ENCODE data around the gene TMEM248. TPM values are rescaled to one million over a fixed set of nuclear protein-coding genes. Genes with fewer than 3 reads are reported as not detected.
"Not testable (repeated sequence)": the region's sequence is repeated elsewhere in the genome, so short reads cannot be mapped to it uniquely, and the experiment has no call there.

Gene TMEM248
- total and polyA plus RNA-seq, 9 donors = 51.5 to 64.7 (median 54.2) TPM

DNA sequence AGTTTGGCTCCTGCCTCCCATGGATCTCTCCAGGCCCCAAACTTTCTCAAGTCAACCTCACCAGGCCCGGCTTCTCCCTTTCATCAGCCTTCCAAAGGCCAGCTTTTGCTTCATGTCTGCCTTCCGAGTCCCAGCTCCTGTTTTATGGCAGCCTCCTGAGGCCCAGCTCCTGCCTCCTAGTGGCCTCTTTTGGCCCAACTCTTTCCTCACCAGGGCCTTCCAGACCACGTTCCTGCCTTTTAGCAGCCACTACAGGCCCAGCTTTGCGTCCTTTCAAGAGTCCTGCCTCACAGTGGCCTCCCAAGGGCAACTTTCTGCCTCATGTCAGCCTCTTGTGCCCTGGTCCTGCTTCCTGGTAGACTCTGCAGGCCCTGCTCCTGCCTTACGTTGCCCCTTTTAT lies 15.3 kb upstream of the TMEM248 start:
- H3K4me3 ChIP-seq (ENCODE audit: low read length) = no peak overlapping the region
- H3K27me3 ChIP-seq (ENCODE audit: control insufficient read depth, insufficient read depth, low read length) = no peaks in the 10 kb centered on the region
- H3K9me3 ChIP-seq (replicated peaks; ENCODE audit: control insufficient read depth, low read depth, low read length) = no peaks in the 10 kb centered on the region
- 66% methylated on average over 5 of the region's 5 CpGs for WGBS (ENCODE audit: insufficient coverage)
- no peak for DNase-seq
- peaks cover 11% of the 10 kb centered on the region for H3K36me3 ChIP-seq (ENCODE audit: control insufficient read depth, insufficient read depth, low read length)
- no peak overlapping the region for H3K27ac ChIP-seq (ENCODE audit: low read length)
- H3K4me1 ChIP-seq (ENCODE audit: control insufficient read depth, insufficient read depth, low read length) = no peaks in the 10 kb centered on the region

DNA sequence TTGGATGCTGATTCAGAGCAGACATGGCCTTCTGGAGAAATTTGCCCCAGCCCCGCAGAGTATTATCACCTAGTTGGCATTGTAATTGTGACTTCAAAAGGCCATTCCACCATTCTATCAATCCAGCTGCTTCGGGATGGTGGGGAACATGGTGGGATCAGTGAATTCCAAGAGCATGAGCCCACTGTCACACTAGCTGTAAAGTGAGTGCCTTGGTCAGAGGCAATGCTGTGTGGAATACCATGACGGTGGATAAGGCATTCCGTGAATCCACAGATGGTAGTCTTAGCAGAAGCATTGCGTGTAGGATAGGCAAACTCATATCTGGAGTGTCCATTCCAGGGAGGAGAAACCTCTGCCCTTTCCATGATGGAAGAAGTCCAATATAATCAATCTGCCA lies 13.3 kb upstream of the TMEM248 start:
- 91% methylated on average over 3 of the region's 5 CpGs for WGBS (ENCODE audit: insufficient coverage)
- no peak for DNase-seq
- Histone ChIP-seq H3K27ac (ENCODE audit: low read length) (no peak overlapping the region), H3K36me3 (ENCODE audit: control insufficient read depth, insufficient read depth, low read length) (peaks cover 6% of the 10 kb centered on the region), H3K4me1 (ENCODE audit: control insufficient read depth, insufficient read depth, low read length) (no peaks in the 10 kb centered on the region), H3K9me3 (replicated peaks; ENCODE audit: control insufficient read depth, low read depth, low read length) (no peaks in the 10 kb centered on the region), H3K4me3 (ENCODE audit: low read length) (no peak overlapping the region), H3K27me3 (ENCODE audit: control insufficient read depth, insufficient read depth, low read length) (no peaks in the 10 kb centered on the region)

DNA sequence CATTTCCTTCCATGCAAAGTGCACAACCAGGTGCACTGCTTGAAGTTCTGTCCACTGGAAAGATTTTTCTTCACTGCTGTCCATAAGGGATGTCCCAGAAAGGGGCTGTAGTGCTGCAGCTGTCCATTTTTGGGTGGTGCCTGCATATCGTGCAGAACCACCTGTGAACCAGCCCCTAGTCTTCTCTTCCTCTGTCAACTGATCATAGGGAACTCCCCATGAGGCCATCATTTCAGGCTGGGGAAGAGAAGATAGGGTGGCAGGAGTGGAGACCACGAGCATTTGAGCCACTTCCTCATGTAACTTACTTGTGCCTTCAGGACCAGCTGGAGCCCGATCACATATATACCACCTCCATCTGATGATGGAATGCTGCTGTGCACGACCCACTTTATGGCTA lies 12.4 kb upstream of the TMEM248 start:
- H3K9me3 ChIP-seq (replicated peaks; ENCODE audit: control insufficient read depth, low read depth, low read length); H3K27ac ChIP-seq (ENCODE audit: low read length); H3K36me3 ChIP-seq (ENCODE audit: control insufficient read depth, insufficient read depth, low read length); H3K4me3 ChIP-seq (ENCODE audit: low read length); H3K27me3 ChIP-seq (ENCODE audit: control insufficient read depth, insufficient read depth, low read length); H3K4me1 ChIP-seq (ENCODE audit: control insufficient read depth, insufficient read depth, low read length); DNase-seq: not testable (repeated sequence)
- no CpG with 5 or more reads among the region's 4 CpGs for WGBS (ENCODE audit: insufficient coverage)

DNA sequence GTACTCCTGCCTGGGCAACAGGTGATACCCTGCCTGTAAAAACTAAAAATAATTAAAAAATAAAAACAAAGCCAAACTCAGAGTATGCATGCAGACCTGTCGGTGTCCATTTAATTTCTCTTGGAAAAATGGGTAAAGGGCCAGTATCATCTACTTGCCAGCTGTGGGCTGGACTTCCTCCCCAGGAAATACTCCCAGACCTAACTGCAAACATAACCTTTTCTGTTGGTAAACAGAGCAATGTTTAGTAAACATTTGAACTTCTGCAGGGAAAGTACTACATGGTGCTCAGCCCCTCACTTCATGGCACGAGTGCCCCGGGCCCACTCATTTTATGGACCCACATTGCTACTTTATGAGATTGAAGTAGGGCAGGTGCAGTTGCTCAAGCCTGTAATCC lies 10.2 kb upstream of the TMEM248 start:
- Histone ChIP-seq H3K27me3 (ENCODE audit: control insufficient read depth, insufficient read depth, low read length) (no peaks in the 10 kb centered on the region), H3K9me3 (replicated peaks; ENCODE audit: control insufficient read depth, low read depth, low read length) (no peaks in the 10 kb centered on the region), H3K27ac (ENCODE audit: low read length) (no peak overlapping the region), H3K4me1 (ENCODE audit: control insufficient read depth, insufficient read depth, low read length) (no peaks in the 10 kb centered on the region), H3K36me3 (ENCODE audit: control insufficient read depth, insufficient read depth, low read length) (no peaks in the 10 kb centered on the region), H3K4me3 (ENCODE audit: low read length) (no peak overlapping the region)
- no peak for DNase-seq
- WGBS (ENCODE audit: insufficient coverage) = no CpG with 5 or more reads among the region's 3 CpGs

DNA sequence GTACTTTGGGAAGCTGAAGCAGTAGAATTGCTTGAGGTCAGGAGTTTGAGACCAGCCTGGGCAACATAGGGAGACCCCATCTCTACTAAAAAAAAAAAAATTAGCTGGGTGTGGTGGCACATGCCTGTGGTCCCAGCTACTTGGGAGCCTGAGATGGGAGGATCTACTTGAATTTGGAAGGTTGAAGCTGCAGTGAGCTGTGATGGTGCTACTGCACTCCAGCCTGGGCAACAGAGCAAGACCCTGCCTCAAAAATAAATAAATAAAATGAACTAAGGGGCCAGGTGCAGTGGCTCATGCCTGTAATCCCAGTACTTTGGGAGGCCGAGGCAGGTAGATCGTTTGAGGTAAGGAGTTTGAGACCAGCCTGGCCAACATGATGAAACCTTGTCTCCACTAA lies 9.8 kb upstream of the TMEM248 start:
- H3K36me3 ChIP-seq (ENCODE audit: control insufficient read depth, insufficient read depth, low read length); H3K4me1 ChIP-seq (ENCODE audit: control insufficient read depth, insufficient read depth, low read length); H3K27ac ChIP-seq (ENCODE audit: low read length); H3K9me3 ChIP-seq (replicated peaks; ENCODE audit: control insufficient read depth, low read depth, low read length); DNase-seq; H3K4me3 ChIP-seq (ENCODE audit: low read length); H3K27me3 ChIP-seq (ENCODE audit: control insufficient read depth, insufficient read depth, low read length): not testable (repeated sequence)
- WGBS (ENCODE audit: insufficient coverage) = no CpG with 5 or more reads among the region's 2 CpGs

DNA sequence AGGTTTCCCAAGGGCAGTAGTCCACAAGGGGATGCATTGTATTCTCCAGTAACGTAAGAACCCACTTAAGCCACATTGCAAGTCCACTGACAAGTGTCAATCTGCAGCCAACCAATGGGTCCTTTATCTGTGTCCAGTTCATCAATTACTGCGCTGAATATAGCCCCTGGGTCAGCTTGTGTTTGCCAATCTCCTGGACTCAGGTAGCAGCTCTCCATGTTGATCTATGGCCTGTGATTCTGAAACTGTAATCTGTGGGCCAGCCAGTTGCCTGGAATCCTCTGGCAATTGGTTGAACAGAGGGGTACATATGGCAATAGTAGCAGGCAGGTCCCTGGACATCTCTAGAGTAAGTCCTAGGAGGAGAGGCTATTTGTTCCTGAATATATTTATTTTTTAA lies 8.8 kb upstream of the TMEM248 start:
- H3K4me1 ChIP-seq (ENCODE audit: control insufficient read depth, insufficient read depth, low read length) = no peaks in the 10 kb centered on the region
- H3K9me3 ChIP-seq (replicated peaks; ENCODE audit: control insufficient read depth, low read depth, low read length) = no peaks in the 10 kb centered on the region
- no peak overlapping the region for H3K27ac ChIP-seq (ENCODE audit: low read length)
- WGBS (ENCODE audit: insufficient coverage) = 79% methylated on average over 1 of the region's 2 CpGs
- no peak for DNase-seq
- H3K4me3 ChIP-seq (ENCODE audit: low read length) = no peak overlapping the region
- H3K27me3 ChIP-seq (ENCODE audit: control insufficient read depth, insufficient read depth, low read length) = no peaks in the 10 kb centered on the region
- H3K36me3 ChIP-seq (ENCODE audit: control insufficient read depth, insufficient read depth, low read length) = no peaks in the 10 kb centered on the region

DNA sequence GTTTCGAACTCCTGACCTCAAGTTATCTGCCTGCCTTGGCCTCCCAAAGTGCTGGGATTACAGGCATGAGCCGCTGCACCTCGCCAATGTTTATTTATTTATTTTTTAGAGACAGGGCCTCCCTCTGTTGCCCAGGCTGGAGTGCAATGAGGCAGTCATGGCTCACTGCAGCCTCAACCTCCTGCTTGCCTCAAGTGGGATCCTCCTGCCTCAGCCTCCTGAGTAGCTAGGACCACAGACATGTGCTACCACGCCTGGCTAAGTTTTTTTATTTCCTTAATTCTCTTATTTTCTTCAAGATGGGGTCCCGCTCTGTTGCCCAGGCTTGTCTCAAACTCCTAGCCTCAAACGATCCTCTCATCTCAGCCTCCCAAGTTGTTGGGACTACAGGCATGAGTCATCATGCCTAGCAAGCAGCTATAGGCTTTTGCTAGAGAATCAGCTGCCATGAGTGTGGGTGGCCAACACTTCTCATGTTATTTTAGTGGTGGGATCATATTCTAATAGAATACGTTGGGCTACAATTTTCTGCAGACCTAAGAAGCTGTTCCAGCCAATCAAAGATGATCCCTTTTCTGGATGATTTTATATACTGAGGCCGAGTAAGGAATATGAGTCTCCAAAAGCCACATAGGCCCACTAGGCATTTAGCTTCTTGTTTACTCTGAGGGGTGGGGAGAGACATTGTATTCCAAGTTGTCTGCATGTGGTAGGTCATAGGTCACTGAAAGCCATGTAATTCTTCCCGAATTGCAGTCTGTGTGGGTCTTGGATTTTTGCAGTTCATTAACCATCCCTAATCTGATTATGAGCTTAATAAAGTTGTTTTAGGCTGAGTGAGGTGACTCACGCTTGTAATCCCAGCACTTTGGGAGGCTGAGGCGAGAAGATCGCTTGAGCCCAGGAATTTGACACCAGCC lies 7.6 kb upstream of the TMEM248 start:
- H3K27me3 ChIP-seq (ENCODE audit: control insufficient read depth, insufficient read depth, low read length) = no peaks in the 10 kb centered on the region
- WGBS (ENCODE audit: insufficient coverage) = 92% methylated on average over 7 of the region's 12 CpGs
- H3K9me3 ChIP-seq (replicated peaks; ENCODE audit: control insufficient read depth, low read depth, low read length) = no peaks in the 10 kb centered on the region
- DNase-seq = no peak
- H3K4me3 ChIP-seq (ENCODE audit: low read length) = no peak overlapping the region
- H3K36me3 ChIP-seq (ENCODE audit: control insufficient read depth, insufficient read depth, low read length) = no peaks in the 10 kb centered on the region
- H3K4me1 ChIP-seq (ENCODE audit: control insufficient read depth, insufficient read depth, low read length) = no peaks in the 10 kb centered on the region
- no peak overlapping the region for H3K27ac ChIP-seq (ENCODE audit: low read length)

DNA sequence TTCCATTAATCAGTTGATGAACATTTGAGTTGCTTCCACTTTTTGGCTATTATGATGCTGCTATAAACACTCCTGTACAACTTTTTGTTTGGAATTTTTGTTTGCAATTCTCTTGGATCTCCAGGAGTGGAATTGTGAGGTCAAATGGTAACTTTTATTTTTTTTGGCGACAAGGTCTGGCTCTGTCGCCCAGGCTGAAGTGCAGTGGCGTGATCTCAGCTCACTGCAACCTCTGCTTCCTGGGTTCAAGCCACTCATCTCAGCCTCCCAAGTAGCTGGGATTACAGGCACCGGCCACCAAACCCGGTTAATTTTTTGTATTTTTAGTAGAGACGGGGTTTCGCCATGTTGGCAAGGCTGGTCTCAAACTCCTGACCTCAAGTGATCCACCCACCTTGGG lies 3.1 kb upstream of the TMEM248 start:
- not testable (repeated sequence) for H3K9me3 ChIP-seq (replicated peaks; ENCODE audit: control insufficient read depth, low read depth, low read length); DNase-seq; H3K4me3 ChIP-seq (ENCODE audit: low read length); H3K27me3 ChIP-seq (ENCODE audit: control insufficient read depth, insufficient read depth, low read length); H3K36me3 ChIP-seq (ENCODE audit: control insufficient read depth, insufficient read depth, low read length); H3K27ac ChIP-seq (ENCODE audit: low read length)
- peaks cover 12% of the 10 kb centered on the region for H3K4me1 ChIP-seq (ENCODE audit: control insufficient read depth, insufficient read depth, low read length)
- no CpG with 5 or more reads among the region's 7 CpGs for WGBS (ENCODE audit: insufficient coverage)

DNA sequence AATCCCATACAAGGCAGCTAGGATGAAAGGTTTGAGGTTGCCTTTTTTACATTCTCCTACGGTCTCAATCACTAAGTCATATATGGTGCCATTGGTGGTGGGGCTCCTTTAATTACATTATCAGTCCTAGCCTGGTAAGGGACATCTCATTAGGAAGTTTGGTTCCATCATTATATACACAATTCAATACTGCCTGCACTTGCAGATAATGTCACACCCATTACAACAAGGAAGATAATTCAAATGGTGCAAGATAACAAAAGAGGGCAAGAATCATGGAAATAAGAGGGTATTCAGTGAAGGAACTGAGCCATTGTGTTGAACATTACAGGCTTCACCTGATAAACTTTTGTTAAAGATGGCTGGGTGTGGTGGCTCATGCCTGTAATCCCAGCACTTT lies 1.7 kb upstream of the TMEM248 start:
- no peak overlapping the region for H3K27ac ChIP-seq (ENCODE audit: low read length)
- H3K27me3 ChIP-seq (ENCODE audit: control insufficient read depth, insufficient read depth, low read length) = no peaks in the 10 kb centered on the region
- H3K9me3 ChIP-seq (replicated peaks; ENCODE audit: control insufficient read depth, low read depth, low read length) = no peaks in the 10 kb centered on the region
- H3K4me3 ChIP-seq (ENCODE audit: low read length) = no peak overlapping the region
- no CpG with 5 or more reads among the region's 1 CpG for WGBS (ENCODE audit: insufficient coverage)
- H3K36me3 ChIP-seq (ENCODE audit: control insufficient read depth, insufficient read depth, low read length) = peaks cover 8% of the 10 kb centered on the region
- no peak for DNase-seq
- H3K4me1 ChIP-seq (ENCODE audit: control insufficient read depth, insufficient read depth, low read length) = peaks cover 17% of the 10 kb centered on the region

DNA sequence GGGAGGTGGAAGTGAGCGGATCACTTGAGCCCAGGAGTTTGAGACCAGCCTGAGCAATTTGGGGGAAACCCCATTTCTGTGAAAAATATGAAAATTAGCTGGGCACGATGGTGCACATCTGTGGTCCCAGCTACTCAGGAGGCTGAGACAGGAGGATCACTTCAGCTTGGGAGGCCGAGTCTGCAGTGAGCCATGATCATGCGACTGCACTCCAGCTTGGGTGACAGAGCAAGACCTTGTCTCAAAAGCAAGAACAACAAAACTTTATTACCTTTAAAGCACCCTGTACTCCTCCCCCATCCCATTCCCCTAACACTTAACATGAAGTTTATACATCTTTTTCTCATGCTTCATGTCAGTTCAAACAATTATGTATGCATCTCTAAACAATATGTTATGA lies 1.3 kb upstream of the TMEM248 start:
- DNase-seq = no peak
- WGBS (ENCODE audit: insufficient coverage) = 97% methylated on average over 4 of the region's 4 CpGs
- H3K4me3 ChIP-seq (ENCODE audit: low read length) = no peak overlapping the region
- H3K27me3 ChIP-seq (ENCODE audit: control insufficient read depth, insufficient read depth, low read length) = no peaks in the 10 kb centered on the region
- H3K27ac ChIP-seq (ENCODE audit: low read length) = no peak overlapping the region
- peaks cover 17% of the 10 kb centered on the region for H3K4me1 ChIP-seq (ENCODE audit: control insufficient read depth, insufficient read depth, low read length)
- H3K9me3 ChIP-seq (replicated peaks; ENCODE audit: control insufficient read depth, low read depth, low read length) = no peaks in the 10 kb centered on the region
- peaks cover 8% of the 10 kb centered on the region for H3K36me3 ChIP-seq (ENCODE audit: control insufficient read depth, insufficient read depth, low read length)

All from muscle of leg (tissue), 11 donors.